ENCODE measurements around the gene TMEM72. TPM values are rescaled to one million over a fixed set of nuclear protein-coding genes. Genes with fewer than 3 reads are reported as not detected.

Gene TMEM72
- 2.7 TPM for polyA plus RNA-seq (2013)

- Histone ChIP-seq H3K4me3 (ENCODE audit: control insufficient read depth in 1 of 7, extremely low read depth in 1 of 7, insufficient read depth in 4 of 7, low read depth in 2 of 7, low read length in 6 of 7) (peak within 1 kb of the TSS in 2 of 7 experiments; percentile 3 to 52), H3K27me3 (replicated peaks in 2 of 5; ENCODE audit: control insufficient read depth in 4 of 5, insufficient read depth in 5 of 5, low read length in 4 of 5) (no peaks in the 10 kb centered on the region), H3K4me1 (ENCODE audit: control extremely low read depth in 1 of 4, control insufficient read depth in 4 of 4, insufficient read depth in 4 of 4, low read length in 3 of 4) (peaks cover 9 to 48% (median 34%) of the 10 kb centered on the region in 4 experiments), H3K9me3 (ENCODE audit: control extremely low read depth in 1 of 5, control insufficient read depth in 4 of 5, insufficient read depth in 2 of 5, low read depth in 1 of 5, low read length in 4 of 5) (no peaks in the 10 kb centered on the region), H3K36me3 (ENCODE audit: control insufficient read depth in 4 of 4, insufficient read depth in 4 of 4, low read length in 3 of 4) (no peaks in the 10 kb centered on the region), H3K27ac (ENCODE audit: insufficient read depth in 1 of 2, low read depth in 1 of 2, low read length in 2 of 2, poor library complexity in 1 of 2, severe bottlenecking in 2 of 2) (no peak within 1 kb of the TSS)
- WGBS (ENCODE audit: insufficient coverage): 43% methylated on average over 11 of the region's 12 CpGs
- ChIA-PET POLR2A (no interaction called here), CTCF (interaction anchor here (0.9 kb wide), 1 partner anchor 20 kb away, joined by 3 read pairs; no protein-coding TSS in a partner anchor)
- peak in 2 of 3 donors; percentile 28 to 62 for DNase-seq
Measured at GRCh38 chr10:44911081-44911540, at the start of gene TMEM72. TMEM72 (plus strand) TSS chr10:44911337; CDS start chr10:44911513, 176 bp downstream.

- peaks cover 0 to 21% (median 2%) of the 10 kb centered on the region in 5 experiments for H3K27me3 ChIP-seq (replicated peaks in 2 of 5; ENCODE audit: control insufficient read depth in 4 of 5, insufficient read depth in 5 of 5, low read length in 4 of 5)
- POLR2A ChIA-PET: no interaction called here
- CTCF ChIA-PET: interaction anchor here (1.0 to 2.0 kb wide), 7 partner anchors 8 to 70 kb away, joined by 3 to 6 read pairs (median 5); no protein-coding TSS in a partner anchor
- H3K4me1 ChIP-seq (ENCODE audit: control extremely low read depth in 1 of 4, control insufficient read depth in 4 of 4, insufficient read depth in 4 of 4, low read length in 3 of 4): peaks cover 0 to 23% (median 11%) of the 10 kb centered on the region in 4 experiments
- no peaks in the 10 kb centered on the region for H3K9me3 ChIP-seq (ENCODE audit: control extremely low read depth in 1 of 5, control insufficient read depth in 4 of 5, insufficient read depth in 2 of 5, low read depth in 1 of 5, low read length in 4 of 5)
- no peaks in the 10 kb centered on the region for H3K36me3 ChIP-seq (ENCODE audit: control insufficient read depth in 4 of 4, insufficient read depth in 4 of 4, low read length in 3 of 4)
- DNase-seq: no peak
- 90% methylated on average over 10 of the region's 12 CpGs for WGBS (ENCODE audit: insufficient coverage)
- H3K27ac ChIP-seq (ENCODE audit: insufficient read depth in 1 of 2, low read depth in 1 of 2, low read length in 2 of 2, poor library complexity in 1 of 2, severe bottlenecking in 2 of 2): no peak overlapping the region
- H3K4me3 ChIP-seq (ENCODE audit: control insufficient read depth in 1 of 7, extremely low read depth in 1 of 7, insufficient read depth in 4 of 7, low read depth in 2 of 7, low read length in 6 of 7): no peak overlapping the region
Measured at GRCh38 chr10:44862006-44862751, 49.0 kb upstream of the TMEM72 start.

DNA sequence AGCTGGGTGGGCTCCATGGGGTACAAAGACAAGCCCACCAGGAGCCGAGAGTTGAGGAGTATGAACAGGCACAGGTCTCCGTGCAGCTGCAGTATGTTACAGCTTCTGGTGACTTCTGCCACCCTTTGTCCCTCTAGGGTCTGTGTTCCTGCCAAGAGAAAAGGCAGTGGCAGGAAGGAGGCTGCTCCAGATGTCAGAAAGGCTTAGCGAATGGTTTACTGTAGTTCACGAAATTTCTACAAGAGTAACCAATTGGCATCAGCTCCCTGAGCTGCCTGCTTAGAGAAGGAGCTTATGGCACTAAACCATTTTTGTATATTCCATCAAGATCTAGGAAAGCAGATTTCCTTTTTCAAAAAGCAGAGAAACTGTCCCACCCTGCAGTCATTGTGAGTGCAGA, 48.2 kb upstream of the TMEM72 start:
- 85% methylated on average over 2 of the region's 4 CpGs for WGBS (ENCODE audit: insufficient coverage)
- Histone ChIP-seq H3K27me3 (replicated peaks in 2 of 5; ENCODE audit: control insufficient read depth in 4 of 5, insufficient read depth in 5 of 5, low read length in 4 of 5) (peaks cover 0 to 21% (median 2%) of the 10 kb centered on the region in 5 experiments), H3K4me3 (ENCODE audit: control insufficient read depth in 1 of 7, extremely low read depth in 1 of 7, insufficient read depth in 4 of 7, low read depth in 2 of 7, low read length in 6 of 7) (no peak overlapping the region), H3K4me1 (ENCODE audit: control extremely low read depth in 1 of 4, control insufficient read depth in 4 of 4, insufficient read depth in 4 of 4, low read length in 3 of 4) (peaks cover 0 to 23% (median 11%) of the 10 kb centered on the region in 4 experiments), H3K36me3 (ENCODE audit: control insufficient read depth in 4 of 4, insufficient read depth in 4 of 4, low read length in 3 of 4) (no peaks in the 10 kb centered on the region), H3K9me3 (ENCODE audit: control extremely low read depth in 1 of 5, control insufficient read depth in 4 of 5, insufficient read depth in 2 of 5, low read depth in 1 of 5, low read length in 4 of 5) (no peaks in the 10 kb centered on the region), H3K27ac (ENCODE audit: insufficient read depth in 1 of 2, low read depth in 1 of 2, low read length in 2 of 2, poor library complexity in 1 of 2, severe bottlenecking in 2 of 2) (no peak overlapping the region)
- no peak for DNase-seq
- POLR2A ChIA-PET: no interaction called here
- CTCF ChIA-PET: interaction anchor here (1.1 to 2.0 kb wide), 5 partner anchors 9 to 69 kb away, joined by 4 to 6 read pairs (median 5); no protein-coding TSS in a partner anchor

DNA sequence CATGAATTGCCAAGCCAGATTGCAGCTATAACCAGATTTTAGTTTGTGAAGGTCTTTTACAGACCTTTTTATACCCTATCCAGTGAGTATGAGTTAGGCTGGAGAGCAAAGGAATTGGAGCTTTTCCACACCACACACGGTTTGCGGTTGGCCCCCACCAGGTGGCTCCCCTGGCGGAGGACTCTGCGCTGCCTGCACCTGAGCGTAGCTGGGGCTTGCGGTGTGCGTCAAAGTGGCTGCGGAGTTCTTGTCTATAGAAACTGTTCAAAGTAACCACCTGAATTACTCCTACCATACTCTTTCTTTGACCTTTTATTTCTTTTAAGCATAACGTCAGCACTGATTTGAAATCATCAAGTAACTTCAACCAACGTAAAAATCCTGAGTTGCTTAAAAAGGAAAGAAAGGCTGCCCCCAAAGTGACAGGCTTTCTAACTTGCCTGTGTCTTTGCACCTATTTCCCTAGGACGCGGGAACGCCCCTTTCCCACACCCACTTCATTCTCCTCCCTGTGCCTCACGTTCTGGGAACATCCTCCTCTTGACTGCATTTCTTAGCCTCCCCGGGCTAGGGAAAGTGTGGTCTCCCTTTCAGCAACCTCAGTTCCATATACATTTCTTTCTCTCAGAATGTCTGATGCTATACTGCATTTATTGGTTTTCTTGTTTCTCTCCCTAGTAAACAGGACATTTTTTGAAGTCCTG, 47.6 kb upstream of the TMEM72 start:
- H3K27ac ChIP-seq (ENCODE audit: insufficient read depth in 1 of 2, low read depth in 1 of 2, low read length in 2 of 2, poor library complexity in 1 of 2, severe bottlenecking in 2 of 2): no peak overlapping the region
- peak overlapping the region in 3 of 7 experiments; percentile 28 to 91 (median 86) for H3K4me3 ChIP-seq (ENCODE audit: control insufficient read depth in 1 of 7, extremely low read depth in 1 of 7, insufficient read depth in 4 of 7, low read depth in 2 of 7, low read length in 6 of 7)
- WGBS (ENCODE audit: insufficient coverage): 71% methylated on average over 15 of the region's 15 CpGs
- CTCF ChIA-PET: interaction anchor here (1.1 to 2.0 kb wide), 4 partner anchors 10 to 69 kb away, joined by 4 to 6 read pairs (median 5); no protein-coding TSS in a partner anchor
- no peaks in the 10 kb centered on the region for H3K9me3 ChIP-seq (ENCODE audit: control extremely low read depth in 1 of 5, control insufficient read depth in 4 of 5, insufficient read depth in 2 of 5, low read depth in 1 of 5, low read length in 4 of 5)
- POLR2A ChIA-PET: no interaction called here
- H3K27me3 ChIP-seq (replicated peaks in 2 of 5; ENCODE audit: control insufficient read depth in 4 of 5, insufficient read depth in 5 of 5, low read length in 4 of 5): peaks cover 0 to 23% (median 2%) of the 10 kb centered on the region in 5 experiments
- DNase-seq: peak in 2 of 3 donors; percentile 24 to 34
- H3K36me3 ChIP-seq (ENCODE audit: control insufficient read depth in 4 of 4, insufficient read depth in 4 of 4, low read length in 3 of 4): no peaks in the 10 kb centered on the region
- H3K4me1 ChIP-seq (ENCODE audit: control extremely low read depth in 1 of 4, control insufficient read depth in 4 of 4, insufficient read depth in 4 of 4, low read length in 3 of 4): peaks cover 0 to 23% (median 11%) of the 10 kb centered on the region in 4 experiments

GRCh38 chr10:44864051-44864450, 47.1 kb upstream of the TMEM72 start:
- WGBS (ENCODE audit: insufficient coverage): 68% methylated on average over 11 of the region's 17 CpGs
- DNase-seq: peak in 2 of 3 donors; percentile 27 to 31

DNA sequence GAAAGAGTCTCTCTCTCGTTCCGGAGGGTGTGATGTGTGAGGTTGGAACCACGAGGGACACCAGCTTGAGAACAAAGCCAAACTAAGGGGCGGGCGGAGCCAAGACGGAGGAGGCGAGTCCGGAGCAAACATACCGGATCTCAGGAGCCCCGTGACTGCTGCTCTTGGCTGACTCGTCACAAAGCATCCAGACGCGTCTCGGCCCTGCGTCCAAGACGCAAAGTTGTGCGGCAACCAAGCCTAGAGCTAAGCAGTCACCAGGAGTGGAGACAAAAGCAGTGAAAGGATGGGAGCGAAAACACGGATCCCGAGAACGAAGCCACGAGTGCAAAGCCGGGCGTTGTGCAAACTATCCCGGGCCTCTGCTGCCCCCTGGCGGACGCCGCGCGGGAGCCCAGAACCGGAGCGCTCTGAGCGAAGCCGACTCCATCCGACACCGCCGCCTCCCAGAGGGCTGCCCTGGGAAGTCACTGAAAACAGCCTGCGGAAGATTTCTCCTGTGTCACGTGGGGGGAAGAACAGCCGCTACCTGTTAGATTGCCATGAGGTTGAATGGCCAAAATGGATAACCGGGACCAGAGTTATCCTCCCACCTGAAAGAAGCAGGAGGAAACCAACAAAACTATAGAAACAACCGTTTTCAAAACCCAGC, 46.4 kb upstream of the TMEM72 start:
- peak overlapping the region; percentile 47 to 91 (median 62) for H3K4me3 ChIP-seq (ENCODE audit: control insufficient read depth in 1 of 7, extremely low read depth in 1 of 7, insufficient read depth in 4 of 7, low read depth in 2 of 7, low read length in 6 of 7)
- peak; percentile 75 to 82 (median 81) for DNase-seq
- no peaks in the 10 kb centered on the region for H3K36me3 ChIP-seq (ENCODE audit: control insufficient read depth in 4 of 4, insufficient read depth in 4 of 4, low read length in 3 of 4)
- no peak overlapping the region for H3K27ac ChIP-seq (ENCODE audit: insufficient read depth in 1 of 2, low read depth in 1 of 2, low read length in 2 of 2, poor library complexity in 1 of 2, severe bottlenecking in 2 of 2)
- peaks cover 0 to 23% (median 2%) of the 10 kb centered on the region in 5 experiments for H3K27me3 ChIP-seq (replicated peaks in 2 of 5; ENCODE audit: control insufficient read depth in 4 of 5, insufficient read depth in 5 of 5, low read length in 4 of 5)
- peaks cover 0 to 23% (median 11%) of the 10 kb centered on the region in 4 experiments for H3K4me1 ChIP-seq (ENCODE audit: control extremely low read depth in 1 of 4, control insufficient read depth in 4 of 4, insufficient read depth in 4 of 4, low read length in 3 of 4)
- ChIA-PET CTCF (interaction anchor here (0.6 to 1.4 kb wide), 11 partner anchors 8 to 1197 kb away, joined by 3 to 4 read pairs (median 3); no protein-coding TSS in a partner anchor), POLR2A (no interaction called here)
- no peaks in the 10 kb centered on the region for H3K9me3 ChIP-seq (ENCODE audit: control extremely low read depth in 1 of 5, control insufficient read depth in 4 of 5, insufficient read depth in 2 of 5, low read depth in 1 of 5, low read length in 4 of 5)
- WGBS (ENCODE audit: insufficient coverage): under 1% methylated on average over 36 of the region's 42 CpGs

More at GRCh38 chr10:44864051-44864450, 47.1 kb upstream of the TMEM72 start:
- H3K9me3 ChIP-seq (ENCODE audit: control extremely low read depth in 1 of 5, control insufficient read depth in 4 of 5, insufficient read depth in 2 of 5, low read depth in 1 of 5, low read length in 4 of 5): no peaks in the 10 kb centered on the region
- no peaks in the 10 kb centered on the region for H3K36me3 ChIP-seq (ENCODE audit: control insufficient read depth in 4 of 4, insufficient read depth in 4 of 4, low read length in 3 of 4)
- CTCF ChIA-PET: interaction anchor here (0.6 to 2.0 kb wide), 7 partner anchors 9 to 1193 kb away, joined by 3 to 6 read pairs (median 4); no protein-coding TSS in a partner anchor
- POLR2A ChIA-PET: no interaction called here
- peak overlapping the region in 4 of 7 experiments; percentile 62 to 91 (median 78) for H3K4me3 ChIP-seq (ENCODE audit: control insufficient read depth in 1 of 7, extremely low read depth in 1 of 7, insufficient read depth in 4 of 7, low read depth in 2 of 7, low read length in 6 of 7)
- no peak overlapping the region for H3K27ac ChIP-seq (ENCODE audit: insufficient read depth in 1 of 2, low read depth in 1 of 2, low read length in 2 of 2, poor library complexity in 1 of 2, severe bottlenecking in 2 of 2)
- H3K4me1 ChIP-seq (ENCODE audit: control extremely low read depth in 1 of 4, control insufficient read depth in 4 of 4, insufficient read depth in 4 of 4, low read length in 3 of 4): peaks cover 0 to 23% (median 11%) of the 10 kb centered on the region in 4 experiments
- peaks cover 0 to 23% (median 2%) of the 10 kb centered on the region in 5 experiments for H3K27me3 ChIP-seq (replicated peaks in 2 of 5; ENCODE audit: control insufficient read depth in 4 of 5, insufficient read depth in 5 of 5, low read length in 4 of 5)
